Tibial artery (tissue), 4 donors: ENCODE data around the gene SDK2.
A peak's percentile ranks its signal among the peaks of the same experiment; 100 is the strongest.

Source experiments
- DNase-seq, 2 donors: peaks; one replicate each; pipeline ENCODE4 v3.0.0-alpha.2; 2019
- H3K27ac ChIP-seq, 2 donors: fragments of 200-600 bp; sonication (generic) in 1 of 2; 1 replicate in 1 of 2; 2 replicates in 1 of 2; pipeline ENCODE4 v1.5.1; 2018 to 2019; ENCODE audit warnings: mild to moderate bottlenecking in 1 of 2
- H3K27me3 ChIP-seq, 2 donors: fragments of 200-600 bp; sonication (generic) in 1 of 2; one replicate each; pipeline versions ENCODE4 v1.5.1 to v1.6.0; 2016 to 2019
- H3K36me3 ChIP-seq, 3 donors: fragments of 200-600 bp; sonication (generic) in 2 of 3; one replicate each; pipeline ENCODE4 v1.5.1; 2016 to 2019; ENCODE audit warnings: mild to moderate bottlenecking in 2 of 3
- H3K4me1 ChIP-seq, 4 donors: fragments of 200-600 bp; sonication (generic) in 2 of 4; 1 replicate in 3 of 4; 2 replicates in 1 of 4; pipeline ENCODE4 v1.5.1; 2016 to 2019
- H3K4me3 ChIP-seq, 2 donors: fragments of 200-600 bp; sonication (generic) in 1 of 2; 1 replicate in 1 of 2; 2 replicates in 1 of 2; pipeline ENCODE4 v1.5.1; 2018 to 2019; ENCODE audit warnings: mild to moderate bottlenecking in 2 of 2
- H3K9me3 ChIP-seq, 3 donors: fragments of 200-600 bp; sonication (generic) in 1 of 3; one replicate each; pipeline ENCODE4 v1.5.1; 2016 to 2019
- CTCF ChIP-seq, 2 experiments: fragments of 200-600 bp in 1 of 2; fragments of 450-650 bp in 1 of 2; IDR thresholded peaks; one replicate each; pipeline ENCODE4 v1.5.1; 2017 to 2019; ENCODE audit warnings: antibody characterized with exemption in 2 of 2, mild to moderate bottlenecking in 1 of 2, moderate library complexity in 1 of 2
- intact Hi-C: fragments of 100-400 bp; cut with DNase I; formaldehyde crosslinking; loops from one replicate; pipeline ENCODE4 v1.15.0; 2023; ENCODE audit warnings: low total_unique reads

SDK2 gene

GRCh38 chr17:73647301-73647695, 3.1 kb upstream of the SDK2 start:
- Histone ChIP-seq H3K27ac (no peak overlapping the region), H3K4me3 (no peak overlapping the region), H3K36me3 (no peaks in the 10 kb centered on the region), H3K27me3 (peaks cover 0 to 73% of the 10 kb centered on the region in 2 donors), H3K9me3 (no peaks in the 10 kb centered on the region), H3K4me1 (peaks cover 0 to 34% (median 26%) of the 10 kb centered on the region in 4 donors)
- no peak for DNase-seq
- intact Hi-C loops, result no loop called here
- TF ChIP-seq CTCF (IDR thresholded peaks at IDR 0.05), result no peak

DNA sequence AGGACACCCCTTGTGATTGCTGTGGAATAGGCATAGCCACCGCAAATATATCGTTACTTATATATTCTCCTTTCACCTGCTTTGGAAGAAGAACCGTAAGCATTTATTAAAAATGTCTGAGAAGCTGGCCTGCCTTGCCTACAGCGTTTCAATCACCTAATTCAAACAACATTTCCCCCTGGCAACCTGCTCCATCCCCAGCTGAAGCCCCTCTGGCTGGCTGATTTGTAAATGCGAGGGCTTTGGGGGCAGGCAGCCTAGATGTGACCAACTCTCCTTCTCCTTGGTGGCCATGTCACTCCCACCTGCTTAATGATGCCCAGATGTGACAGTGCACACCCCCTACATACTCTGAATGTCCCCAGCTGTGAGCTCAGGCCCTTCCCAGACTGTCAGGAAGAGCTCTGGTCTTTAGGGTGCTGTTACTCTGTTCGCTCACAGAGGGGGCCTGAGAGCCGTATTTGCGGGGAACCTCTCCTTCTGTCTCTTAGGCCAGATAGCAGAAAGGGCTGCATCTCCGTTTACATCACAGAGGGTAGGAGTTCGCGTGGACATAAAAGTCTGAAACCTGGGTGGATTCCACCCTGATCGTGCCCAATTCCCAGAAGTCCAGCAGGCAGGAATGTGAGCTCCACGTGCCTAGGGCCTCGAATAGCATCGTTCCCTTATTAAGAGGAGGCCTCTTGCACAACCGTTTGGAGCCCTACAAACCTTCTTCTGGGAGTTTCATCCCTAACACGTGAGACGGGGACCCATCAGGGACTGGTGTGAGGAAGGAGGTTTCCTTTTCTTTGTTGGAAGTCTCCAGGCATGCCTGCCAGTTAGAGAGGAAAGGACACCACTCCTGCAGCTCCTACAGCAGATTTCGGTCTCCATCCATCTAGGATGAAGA, 2.4 kb upstream of the SDK2 start:
- peaks cover 0 to 79% of the 10 kb centered on the region in 2 donors for H3K27me3 ChIP-seq
- intact Hi-C loops, result no loop called here
- no peak for DNase-seq

DNA sequence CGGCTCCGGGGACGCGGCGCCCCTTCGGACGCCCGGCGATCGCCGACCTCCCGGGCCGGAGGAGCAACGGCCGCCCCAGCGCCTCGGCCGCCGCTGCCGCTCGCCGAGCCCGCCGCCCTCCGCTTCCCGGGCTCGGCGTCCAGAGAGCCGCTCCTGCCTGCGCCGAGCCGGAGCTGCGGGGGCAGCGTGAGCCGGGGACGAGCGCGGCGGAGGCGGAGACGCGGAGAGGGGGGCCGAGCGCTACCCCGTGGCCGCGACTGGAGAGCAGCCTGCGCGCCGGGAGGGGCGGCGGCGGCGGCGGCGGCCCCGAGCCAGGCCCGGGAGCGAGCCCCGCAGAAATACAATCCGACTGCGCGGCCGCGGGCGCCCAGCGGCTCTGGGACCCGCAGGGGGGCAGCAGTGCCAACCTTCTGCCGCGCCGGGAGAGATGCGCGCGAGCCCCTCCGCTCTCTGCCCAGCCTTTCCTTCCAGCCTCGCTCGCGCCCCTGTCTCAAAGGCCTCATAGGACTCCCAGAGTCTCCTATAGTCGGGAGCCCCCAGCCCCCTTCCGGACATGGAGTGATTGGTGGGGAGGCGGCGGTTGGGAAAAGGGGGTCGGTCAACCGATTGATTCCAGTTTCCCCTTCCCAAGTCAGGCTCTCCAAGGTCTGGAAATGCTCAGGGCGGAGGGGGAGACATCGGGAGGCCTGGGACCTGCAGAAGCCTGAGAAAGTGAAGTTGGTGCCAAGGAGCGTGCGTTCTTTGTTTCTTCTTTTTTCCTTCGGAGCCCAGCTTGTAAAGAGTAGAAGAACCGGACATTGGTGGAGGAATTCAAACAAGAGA, 1.0 kb upstream of the SDK2 start:
- Histone ChIP-seq H3K27ac (peak overlapping the region in 1 of 2 donors; percentile 28), H3K4me3 (peak overlapping the region; percentile 49 to 59), H3K4me1 (peaks cover 0 to 42% (median 31%) of the 10 kb centered on the region in 4 donors), H3K27me3 (peaks cover 0 to 82% of the 10 kb centered on the region in 2 donors), H3K36me3 (no peaks in the 10 kb centered on the region), H3K9me3 (no peaks in the 10 kb centered on the region)
- DNase-seq, result no peak
- intact Hi-C loops, result no loop called here
- no peak for TF ChIP-seq CTCF (IDR thresholded peaks at IDR 0.05)

More for the DNA sequence above, 2.4 kb upstream of the SDK2 start:
- Histone ChIP-seq H3K27ac (no peak overlapping the region), H3K9me3 (no peaks in the 10 kb centered on the region), H3K4me1 (peaks cover 0 to 38% (median 27%) of the 10 kb centered on the region in 4 donors), H3K36me3 (no peaks in the 10 kb centered on the region), H3K4me3 (no peak overlapping the region)
- no peak for TF ChIP-seq CTCF (IDR thresholded peaks at IDR 0.05)

GRCh38 chr17:73643852-73644144, 447 bp downstream of the SDK2 start:
- Histone ChIP-seq H3K4me3 (peak overlapping the region; percentile 49 to 59), H3K27me3 (peaks cover 0 to 67% of the 10 kb centered on the region in 2 donors), H3K36me3 (no peaks in the 10 kb centered on the region), H3K9me3 (no peaks in the 10 kb centered on the region), H3K27ac (peak overlapping the region in 1 of 2 donors; percentile 60), H3K4me1 (peaks cover 0 to 57% (median 39%) of the 10 kb centered on the region in 4 donors)
- intact Hi-C loops, result no loop called here
- DNase-seq, result no peak
- TF ChIP-seq CTCF (IDR thresholded peaks at IDR 0.05), result no peak

GRCh38 chr17:73643001-73643851, 1.0 kb downstream of the SDK2 start:
- Histone ChIP-seq H3K27me3 (peaks cover 0 to 62% of the 10 kb centered on the region in 2 donors), H3K36me3 (no peaks in the 10 kb centered on the region), H3K27ac (peak overlapping the region in 1 of 2 donors; percentile 60), H3K4me3 (peak overlapping the region; percentile 49 to 59), H3K9me3 (no peaks in the 10 kb centered on the region), H3K4me1 (peaks cover 0 to 58% (median 40%) of the 10 kb centered on the region in 4 donors)
- no peak for TF ChIP-seq CTCF (IDR thresholded peaks at IDR 0.05)
- no peak for DNase-seq
- intact Hi-C loops, result no loop called here
